Keratinocyte (primary cell): ENCODE results near the gene MRPL38.

ENCODE experiments used
- CTCF ChIP-seq, 3 experiments: IDR thresholded peaks in 1 of 3; conservative IDR thresholded peaks in 1 of 3; optimal IDR thresholded peaks in 1 of 3; 2 replicates in 2 of 3; 3 replicates in 1 of 3; pipeline versions ENCODE3 to v1.5.1; 2011; ENCODE audit warnings: low read length in 3 of 3, mild to moderate bottlenecking in 3 of 3, moderate library complexity in 2 of 3, control low read depth in 1 of 3, inconsistent platforms in 1 of 3; ENCODE audit not compliant: insufficient read depth in 2 of 3; ENCODE audit errors: extremely low read depth in 1 of 3
- EZH2 ChIP-seq: IDR thresholded peaks from one replicate; pipeline ENCODE4 v1.6.1; 2012; ENCODE audit warnings: inconsistent platforms, mild to moderate bottlenecking, low read length, moderate library complexity

- no peak for TF ChIP-seq CTCF (optimal IDR thresholded peaks at IDR 0.05 in 1 of 3, IDR thresholded peaks at IDR 0.05 in 1 of 3, conservative IDR thresholded peaks at IDR 0.05 in 1 of 3; ENCODE audit: extremely low read depth in 1 of 3, insufficient read depth in 2 of 3, low read length in 3 of 3)
- no peak for TF ChIP-seq EZH2
Observed at GRCh38 chr17:75891605-75892555, 12.8 kb downstream of the MRPL38 start.
